HEK293 (cell line): ENCODE results near the gene GADD45GIP1.

Experiments used
- ATF2 ChIP-seq: fragments of 450-650 bp; formaldehyde crosslinking; IDR thresholded peaks from 2 replicates; pipeline ENCODE4 v1.5.1; 2016; ENCODE audit warnings: missing biosample characterization, missing genetic modification characterization, low read depth
- EGR2 ChIP-seq: fragments of 450-650 bp; formaldehyde crosslinking; IDR thresholded peaks from 2 replicates; pipeline ENCODE4 v1.5.1; 2016; ENCODE audit warnings: low read depth, missing biosample characterization, missing genetic modification characterization
- GLIS2 ChIP-seq: fragments of 450-650 bp; formaldehyde crosslinking; IDR thresholded peaks from 2 replicates; pipeline ENCODE4 v1.5.1; 2016; ENCODE audit warnings: missing biosample characterization, missing genetic modification characterization
- KLF16 ChIP-seq: fragments of 450-650 bp; formaldehyde crosslinking; IDR thresholded peaks from 2 replicates; pipeline ENCODE4 v1.5.1; 2017; ENCODE audit warnings: missing biosample characterization, missing genetic modification characterization
- SP2 ChIP-seq: fragments of 450-650 bp; formaldehyde crosslinking; IDR thresholded peaks from 2 replicates; pipeline ENCODE4 v1.5.1; 2016; ENCODE audit warnings: missing biosample characterization, missing genetic modification characterization
- WT1 ChIP-seq: fragments of 450-650 bp; formaldehyde crosslinking; IDR thresholded peaks from 2 replicates; pipeline ENCODE4 v1.5.1; 2016; ENCODE audit warnings: missing biosample characterization, missing genetic modification characterization
- YY1 ChIP-seq: fragments of 450-650 bp; formaldehyde crosslinking; IDR thresholded peaks from 2 replicates; pipeline ENCODE4 v1.5.1; 2018; ENCODE audit warnings: missing biosample characterization, missing genetic modification characterization
- ZBTB11 ChIP-seq: fragments of 450-650 bp; formaldehyde crosslinking; conservative IDR thresholded peaks from 2 replicates; pipeline ENCODE4 v1.5.1; 2016; ENCODE audit warnings: low read depth, missing biosample characterization, missing genetic modification characterization
- ZEB2 ChIP-seq: fragments of 450-650 bp; formaldehyde crosslinking; IDR thresholded peaks from 2 replicates; pipeline ENCODE4 v1.5.1; 2016; ENCODE audit warnings: missing biosample characterization, missing genetic modification characterization
- ZFP69B ChIP-seq: fragments of 450-650 bp; formaldehyde crosslinking; IDR thresholded peaks from 2 replicates; pipeline ENCODE4 v1.5.1; 2016; ENCODE audit warnings: missing biosample characterization, missing genetic modification characterization
- ZNF174 ChIP-seq: fragments of 450-650 bp; formaldehyde crosslinking; IDR thresholded peaks from 2 replicates; pipeline ENCODE4 v1.5.0; 2017; ENCODE audit warnings: missing biosample characterization, mild to moderate bottlenecking, missing genetic modification characterization
- ZNF335 ChIP-seq: fragments of 450-650 bp; formaldehyde crosslinking; conservative IDR thresholded peaks from 2 replicates; pipeline ENCODE4 v1.5.1; 2016; ENCODE audit warnings: missing biosample characterization, missing genetic modification characterization
- ZNF501 ChIP-seq: fragments of 450-650 bp; formaldehyde crosslinking; IDR thresholded peaks from 2 replicates; pipeline ENCODE4 v1.5.1; 2016; ENCODE audit warnings: missing biosample characterization, missing genetic modification characterization
- ZNF510 ChIP-seq: fragments of 450-650 bp; formaldehyde crosslinking; IDR thresholded peaks from 2 replicates; pipeline ENCODE4 v1.5.1; 2018; ENCODE audit warnings: mild to moderate bottlenecking, missing genetic modification characterization, missing biosample characterization; ENCODE audit not compliant: insufficient replicate concordance
- ZNF513 ChIP-seq: fragments of 450-650 bp; IDR thresholded peaks from 2 replicates; pipeline ENCODE4 v1.5.1; 2018; ENCODE audit warnings: missing biosample characterization, missing genetic modification characterization
- ZNF549 ChIP-seq: fragments of 450-650 bp; IDR thresholded peaks from 2 replicates; pipeline ENCODE4 v1.5.1; 2018; ENCODE audit warnings: missing biosample characterization, missing genetic modification characterization, mild to moderate bottlenecking, inconsistent platforms, moderate library complexity
- ZNF610 ChIP-seq: fragments of 450-650 bp; formaldehyde crosslinking; IDR thresholded peaks from 2 replicates; pipeline ENCODE4 v1.5.1; 2016; ENCODE audit warnings: missing biosample characterization, missing genetic modification characterization, borderline replicate concordance
- ZNF629 ChIP-seq: fragments of 450-650 bp; formaldehyde crosslinking; IDR thresholded peaks from 2 replicates; pipeline ENCODE4 v1.5.1; 2017; ENCODE audit warnings: missing biosample characterization, missing genetic modification characterization
- ZNF660 ChIP-seq: fragments of 450-650 bp; IDR thresholded peaks from 2 replicates; pipeline ENCODE4 v1.5.1; 2018; ENCODE audit warnings: missing biosample characterization, mild to moderate bottlenecking, missing genetic modification characterization
- ZNF76 ChIP-seq: fragments of 450-650 bp; formaldehyde crosslinking; IDR thresholded peaks from 2 replicates; pipeline ENCODE4; 2016; ENCODE audit warnings: low read depth, missing biosample characterization, missing genetic modification characterization, borderline replicate concordance
- TF ChIP-seq, protein P1 (sequence below): fragments of 450-650 bp; IDR thresholded peaks from 2 replicates; pipeline ENCODE4 v1.5.1; 2018; ENCODE audit warnings: missing biosample characterization, mild to moderate bottlenecking, missing genetic modification characterization
- TF ChIP-seq, protein P2 (sequence below): fragments of 450-650 bp; formaldehyde crosslinking; IDR thresholded peaks from 2 replicates; pipeline ENCODE4 v1.5.1; 2016; ENCODE audit warnings: missing biosample characterization, missing genetic modification characterization
- TF ChIP-seq, protein P3 (sequence below): fragments of 450-650 bp; formaldehyde crosslinking; IDR thresholded peaks from 2 replicates; pipeline ENCODE4 v1.5.1; 2016; ENCODE audit warnings: missing biosample characterization, missing genetic modification characterization
- TF ChIP-seq, protein P4 (sequence below): fragments of 450-650 bp; formaldehyde crosslinking; IDR thresholded peaks from 2 replicates; pipeline ENCODE4 v1.5.1; 2016; ENCODE audit warnings: missing biosample characterization, missing genetic modification characterization

Gene GADD45GIP1

DNA sequence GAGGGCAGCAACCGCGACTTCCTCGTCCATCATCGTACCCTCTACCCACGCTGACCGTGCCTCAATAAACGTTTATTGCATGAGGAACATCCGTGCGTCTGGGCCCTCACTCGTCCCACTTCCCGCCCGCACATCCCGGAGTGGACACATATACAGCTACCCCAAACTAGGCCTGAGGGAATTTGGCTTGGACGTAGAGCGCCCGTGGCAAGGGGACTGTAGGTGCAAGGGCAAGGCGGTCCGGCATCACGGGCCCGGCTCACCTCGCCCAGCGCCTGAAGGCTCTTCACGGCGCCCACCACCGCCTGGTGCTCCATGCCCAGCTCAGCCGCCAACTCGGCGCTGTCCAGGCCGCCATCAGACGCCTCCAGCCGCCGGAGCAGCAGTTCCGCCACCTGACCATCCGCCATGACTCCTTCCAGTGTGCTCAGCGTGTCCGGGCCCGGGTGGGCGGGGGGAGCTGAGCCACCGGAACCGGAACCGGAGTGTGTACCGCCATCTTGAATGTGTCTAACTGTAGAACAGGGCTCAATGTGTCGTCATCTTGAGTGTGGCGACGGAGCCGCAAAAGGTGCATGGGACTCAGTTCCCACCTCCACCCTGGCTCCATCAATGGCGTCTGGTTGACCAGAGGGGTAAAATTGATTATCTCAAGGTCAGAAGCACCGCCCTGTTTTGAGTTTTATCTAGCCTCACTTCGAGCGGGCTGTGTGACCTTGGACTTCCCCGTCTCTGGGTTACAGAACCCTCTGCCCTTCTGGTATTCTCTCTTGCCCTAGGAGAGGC, 23.5 kb downstream of the GADD45GIP1 start, which contains the start of gene FARSA (continued):
- TF ChIP-seq, protein P1, sequence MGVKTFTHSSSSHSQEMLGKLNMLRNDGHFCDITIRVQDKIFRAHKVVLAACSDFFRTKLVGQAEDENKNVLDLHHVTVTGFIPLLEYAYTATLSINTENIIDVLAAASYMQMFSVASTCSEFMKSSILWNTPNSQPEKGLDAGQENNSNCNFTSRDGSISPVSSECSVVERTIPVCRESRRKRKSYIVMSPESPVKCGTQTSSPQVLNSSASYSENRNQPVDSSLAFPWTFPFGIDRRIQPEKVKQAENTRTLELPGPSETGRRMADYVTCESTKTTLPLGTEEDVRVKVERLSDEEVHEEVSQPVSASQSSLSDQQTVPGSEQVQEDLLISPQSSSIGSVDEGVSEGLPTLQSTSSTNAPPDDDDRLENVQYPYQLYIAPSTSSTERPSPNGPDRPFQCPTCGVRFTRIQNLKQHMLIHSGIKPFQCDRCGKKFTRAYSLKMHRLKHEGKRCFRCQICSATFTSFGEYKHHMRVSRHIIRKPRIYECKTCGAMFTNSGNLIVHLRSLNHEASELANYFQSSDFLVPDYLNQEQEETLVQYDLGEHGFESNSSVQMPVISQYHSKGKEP, result no peak
- peak; percentile 72; the same call in 1 of the 2 replicates for TF ChIP-seq EGR2 (tag by site-specific recombination)
- no peak for TF ChIP-seq ZNF510 (tag by site-specific recombination)
- no peak for TF ChIP-seq ZNF610 (tag by site-specific recombination)
- TF ChIP-seq, protein P2, sequence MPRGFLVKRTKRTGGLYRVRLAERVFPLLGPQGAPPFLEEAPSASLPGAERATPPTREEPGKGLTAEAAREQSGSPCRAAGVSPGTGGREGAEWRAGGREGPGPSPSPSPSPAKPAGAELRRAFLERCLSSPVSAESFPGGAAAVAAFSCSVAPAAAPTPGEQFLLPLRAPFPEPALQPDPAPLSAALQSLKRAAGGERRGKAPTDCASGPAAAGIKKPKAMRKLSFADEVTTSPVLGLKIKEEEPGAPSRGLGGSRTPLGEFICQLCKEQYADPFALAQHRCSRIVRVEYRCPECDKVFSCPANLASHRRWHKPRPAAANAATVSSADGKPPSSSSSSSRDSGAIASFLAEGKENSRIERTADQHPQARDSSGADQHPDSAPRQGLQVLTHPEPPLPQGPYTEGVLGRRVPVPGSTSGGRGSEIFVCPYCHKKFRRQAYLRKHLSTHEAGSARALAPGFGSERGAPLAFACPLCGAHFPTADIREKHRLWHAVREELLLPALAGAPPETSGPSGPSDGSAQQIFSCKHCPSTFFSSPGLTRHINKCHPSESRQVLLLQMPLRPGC (tag by site-specific recombination), result peak; percentile 58; the same call in 1 of the 2 replicates
- TF ChIP-seq ZNF76 (tag by site-specific recombination), result peak; percentile 93
- peak; percentile 81 for TF ChIP-seq ZEB2
- no peak for TF ChIP-seq ZNF174 (tag by site-specific recombination)
- TF ChIP-seq, protein P3, sequence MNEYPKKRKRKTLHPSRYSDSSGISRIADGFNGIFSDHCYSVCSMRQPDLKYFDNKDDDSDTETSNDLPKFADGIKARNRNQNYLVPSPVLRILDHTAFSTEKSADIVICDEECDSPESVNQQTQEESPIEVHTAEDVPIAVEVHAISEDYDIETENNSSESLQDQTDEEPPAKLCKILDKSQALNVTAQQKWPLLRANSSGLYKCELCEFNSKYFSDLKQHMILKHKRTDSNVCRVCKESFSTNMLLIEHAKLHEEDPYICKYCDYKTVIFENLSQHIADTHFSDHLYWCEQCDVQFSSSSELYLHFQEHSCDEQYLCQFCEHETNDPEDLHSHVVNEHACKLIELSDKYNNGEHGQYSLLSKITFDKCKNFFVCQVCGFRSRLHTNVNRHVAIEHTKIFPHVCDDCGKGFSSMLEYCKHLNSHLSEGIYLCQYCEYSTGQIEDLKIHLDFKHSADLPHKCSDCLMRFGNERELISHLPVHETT (tag by site-specific recombination), result peak; percentile 45; the same call in 1 of the 2 replicates
- TF ChIP-seq SP2 (tag by site-specific recombination), result peak; percentile 79
- 0 out of 2 replicates have a peak, but pooled peaks have one; percentile 15 for TF ChIP-seq ZNF513
- TF ChIP-seq ZNF335 (tag by site-specific recombination), result peak; percentile 78
- TF ChIP-seq ATF2 (tag by site-specific recombination), result peak; percentile 36; the same call in 1 of the 2 replicates
- TF ChIP-seq ZNF629 (tag by site-specific recombination), result peak; percentile 46
- TF ChIP-seq, protein P4, sequence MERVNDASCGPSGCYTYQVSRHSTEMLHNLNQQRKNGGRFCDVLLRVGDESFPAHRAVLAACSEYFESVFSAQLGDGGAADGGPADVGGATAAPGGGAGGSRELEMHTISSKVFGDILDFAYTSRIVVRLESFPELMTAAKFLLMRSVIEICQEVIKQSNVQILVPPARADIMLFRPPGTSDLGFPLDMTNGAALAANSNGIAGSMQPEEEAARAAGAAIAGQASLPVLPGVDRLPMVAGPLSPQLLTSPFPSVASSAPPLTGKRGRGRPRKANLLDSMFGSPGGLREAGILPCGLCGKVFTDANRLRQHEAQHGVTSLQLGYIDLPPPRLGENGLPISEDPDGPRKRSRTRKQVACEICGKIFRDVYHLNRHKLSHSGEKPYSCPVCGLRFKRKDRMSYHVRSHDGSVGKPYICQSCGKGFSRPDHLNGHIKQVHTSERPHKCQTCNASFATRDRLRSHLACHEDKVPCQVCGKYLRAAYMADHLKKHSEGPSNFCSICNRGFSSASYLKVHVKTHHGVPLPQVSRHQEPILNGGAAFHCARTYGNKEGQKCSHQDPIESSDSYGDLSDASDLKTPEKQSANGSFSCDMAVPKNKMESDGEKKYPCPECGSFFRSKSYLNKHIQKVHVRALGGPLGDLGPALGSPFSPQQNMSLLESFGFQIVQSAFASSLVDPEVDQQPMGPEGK (tag by site-specific recombination), result peak; percentile 52; the same call in 1 of the 2 replicates
- TF ChIP-seq ZFP69B (tag by site-specific recombination), result no peak
- no peak for TF ChIP-seq GLIS2
- peak; percentile 92 for TF ChIP-seq ZBTB11 (tag by site-specific recombination)
- TF ChIP-seq ZNF549 (tag by site-specific recombination), result no peak
- TF ChIP-seq ZNF660, result peak; percentile 75; the same call in 1 of the 2 replicates
- TF ChIP-seq KLF16 (tag by site-specific recombination), result peak; percentile 67
- no peak for TF ChIP-seq WT1 (tag by site-specific recombination)
- TF ChIP-seq ZNF501, result peak; percentile 93; the same call in 1 of the 2 replicates
- peak; percentile 99 for TF ChIP-seq YY1 (tag by site-specific recombination)
